ENCODE results near the gene WDR72.

DNA sequence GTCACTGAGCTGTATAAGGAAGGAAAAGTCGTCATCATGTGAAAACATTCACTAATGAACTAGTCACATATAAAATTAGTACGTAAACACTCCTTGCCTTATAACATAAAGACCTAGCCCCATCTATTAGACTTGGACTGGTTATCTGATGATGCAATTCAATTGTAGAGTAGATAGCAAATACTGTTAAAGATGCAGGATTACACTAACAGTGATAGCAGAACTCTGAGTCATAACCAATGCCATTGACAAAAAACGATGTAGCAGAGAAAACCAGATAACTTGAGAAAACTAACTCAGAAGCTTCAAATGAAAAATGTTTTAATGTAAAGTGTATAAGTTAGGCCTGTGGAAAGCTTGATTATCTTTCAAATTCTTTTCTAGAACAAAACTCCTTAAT lies 132.2 kb downstream of the WDR72 start:
- no peak for TF ChIP-seq CTCF (IDR thresholded peaks at IDR 0.05; ENCODE audit: low read depth, low read length, poor library complexity, severe bottlenecking)
- no peak for TF ChIP-seq EZH2phosphoT487 (IDR thresholded peaks at IDR 0.05; ENCODE audit: borderline replicate concordance, low read length)
